Measurements from ENCODE around the gene TTC22.
A peak's percentile ranks its signal among the peaks of the same experiment; 100 is the strongest.

The TTC22 gene

DNA sequence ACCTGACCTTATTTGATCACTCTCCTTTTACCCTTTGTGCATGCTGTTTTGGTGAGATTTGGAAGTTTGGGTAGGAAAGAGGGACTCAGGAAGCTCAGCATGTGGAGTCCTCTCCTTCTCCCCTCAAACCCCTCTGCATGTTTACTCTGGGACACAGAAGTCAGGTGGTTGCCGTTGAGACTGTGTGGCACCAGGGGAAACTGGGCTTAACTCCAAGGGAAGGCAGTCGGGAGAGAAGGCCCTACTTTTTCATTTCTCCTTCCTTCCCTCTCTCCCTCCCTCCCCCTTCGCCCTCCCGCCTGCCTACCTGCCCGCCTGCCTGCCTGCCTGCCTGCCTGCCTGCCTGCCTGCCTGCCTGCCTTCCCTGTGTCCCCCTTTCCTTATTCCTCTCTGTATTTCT lies 34.8 kb upstream of the TTC22 start:
- H3K4me3 ChIP-seq (ENCODE audit: low read depth, low read length) = no peak overlapping the region
- WGBS (ENCODE audit: extremely low coverage, insufficient coverage, insufficient read length) = no CpG with 5 or more reads among the region's 5 CpGs

DNA sequence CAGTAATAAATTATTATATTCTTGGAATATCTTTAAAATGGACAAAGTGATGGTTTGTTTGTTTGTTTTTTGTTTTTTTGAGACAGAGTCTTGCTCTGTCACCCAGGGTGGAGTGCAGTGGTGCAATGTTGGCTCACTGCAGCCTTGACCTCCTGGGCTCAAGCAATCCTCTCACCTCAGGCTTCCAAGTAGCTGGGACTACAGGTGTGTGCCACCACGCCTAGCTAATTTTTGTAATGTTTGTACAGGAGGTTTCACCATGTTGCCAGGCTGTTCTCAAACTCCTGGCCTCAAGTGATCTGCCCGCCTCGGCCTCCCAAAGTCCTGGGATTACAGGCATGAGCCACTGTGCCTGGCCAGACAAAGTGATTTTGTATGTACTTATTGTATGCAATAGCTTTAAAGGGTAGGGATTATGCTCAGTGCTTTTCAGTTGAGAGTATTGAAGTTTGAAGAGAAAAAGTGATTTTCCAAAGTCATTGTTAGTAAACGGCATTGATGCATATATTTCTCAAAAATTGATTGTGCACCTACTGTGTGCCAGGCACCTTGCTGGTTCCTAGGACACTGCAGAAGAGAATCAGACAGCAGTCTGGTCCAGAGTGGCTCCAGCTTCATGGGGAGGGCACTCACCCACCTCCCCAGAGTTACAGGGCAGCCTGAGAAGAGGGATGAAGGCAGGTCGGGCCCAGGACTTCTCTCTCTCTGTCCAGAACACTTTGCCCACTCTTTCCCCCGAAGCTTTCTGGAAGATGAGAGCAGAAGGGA lies 34.2 kb upstream of the TTC22 start:
- Histone ChIP-seq H4K12ac (ENCODE audit: low read depth, low read length) (no peak overlapping the region), H4K8ac (ENCODE audit: low read depth, low read length) (no peak overlapping the region), H3K79me1 (ENCODE audit: low read length) (no peaks in the 10 kb centered on the region), H3K9me3 (ENCODE audit: insufficient read depth, low read depth, low read length) (peaks cover 2% of the 10 kb centered on the region), H2BK120ac (ENCODE audit: insufficient read depth, low read length, poor library complexity) (no peak overlapping the region), H2BK12ac (ENCODE audit: low read length) (no peak overlapping the region), H3K4ac (ENCODE audit: low read depth, low read length) (no peak overlapping the region), H3K4me1 (ENCODE audit: control insufficient read depth in 1 of 2, insufficient read depth in 2 of 2, low read length in 2 of 2) (no peaks in the 10 kb centered on the region), H3K4me2 (ENCODE audit: low read length) (no peak overlapping the region), H2AK5ac (ENCODE audit: low read length) (no peak overlapping the region), H3K79me2 (ENCODE audit: control insufficient read depth, insufficient read depth, low read length, poor library complexity) (no peaks in the 10 kb centered on the region), H3K9ac (ENCODE audit: low read length) (no peak overlapping the region), H3K27me3 (ENCODE audit: insufficient read depth, low read length) (no peaks in the 10 kb centered on the region), H3K18ac (ENCODE audit: low read length) (no peak overlapping the region), H3K14ac (ENCODE audit: low read length) (no peak overlapping the region), H2AFZ (ENCODE audit: insufficient read depth, low read length, poor library complexity) (no peak overlapping the region), H2BK5ac (ENCODE audit: low read depth, low read length, poor library complexity) (no peak overlapping the region), H4K91ac (ENCODE audit: low read depth, low read length) (no peak overlapping the region), H3K23ac (ENCODE audit: low read length) (no peak overlapping the region), H3K36me3 (ENCODE audit: control insufficient read depth in 1 of 2, insufficient read depth in 2 of 2, low read length in 2 of 2) (no peaks in the 10 kb centered on the region), H3K4me3 (ENCODE audit: low read depth, low read length) (no peak overlapping the region), H3K27ac (ENCODE audit: low read depth, low read length) (no peak overlapping the region)
- no peak for DNase-seq
- WGBS (ENCODE audit: extremely low coverage, insufficient coverage, insufficient read length) = no CpG with 5 or more reads among the region's 6 CpGs

More for the DNA sequence above, 34.8 kb upstream of the TTC22 start:
- Histone ChIP-seq H3K9me3 (ENCODE audit: insufficient read depth, low read depth, low read length) (peaks cover 2% of the 10 kb centered on the region), H3K27me3 (ENCODE audit: insufficient read depth, low read length) (no peaks in the 10 kb centered on the region), H3K27ac (ENCODE audit: low read depth, low read length) (no peak overlapping the region), H2BK120ac (ENCODE audit: insufficient read depth, low read length, poor library complexity) (no peak overlapping the region), H3K79me1 (ENCODE audit: low read length) (no peaks in the 10 kb centered on the region), H3K14ac (ENCODE audit: low read length) (no peak overlapping the region), H3K36me3 (ENCODE audit: control insufficient read depth in 1 of 2, insufficient read depth in 2 of 2, low read length in 2 of 2) (no peaks in the 10 kb centered on the region), H2BK5ac (ENCODE audit: low read depth, low read length, poor library complexity) (no peak overlapping the region), H3K4ac (ENCODE audit: low read depth, low read length) (no peak overlapping the region), H3K23ac (ENCODE audit: low read length) (no peak overlapping the region), H3K18ac (ENCODE audit: low read length) (no peak overlapping the region), H4K91ac (ENCODE audit: low read depth, low read length) (no peak overlapping the region), H3K9ac (ENCODE audit: low read length) (no peak overlapping the region), H2AFZ (ENCODE audit: insufficient read depth, low read length, poor library complexity) (no peak overlapping the region), H2AK5ac (ENCODE audit: low read length) (no peak overlapping the region), H4K8ac (ENCODE audit: low read depth, low read length) (no peak overlapping the region), H3K4me1 (ENCODE audit: control insufficient read depth in 1 of 2, insufficient read depth in 2 of 2, low read length in 2 of 2) (no peaks in the 10 kb centered on the region), H3K79me2 (ENCODE audit: control insufficient read depth, insufficient read depth, low read length, poor library complexity) (no peaks in the 10 kb centered on the region), H2BK12ac (ENCODE audit: low read length) (no peak overlapping the region), H3K4me2 (ENCODE audit: low read length) (no peak overlapping the region), H4K12ac (ENCODE audit: low read depth, low read length) (no peak overlapping the region)
- no peak for DNase-seq

DNA sequence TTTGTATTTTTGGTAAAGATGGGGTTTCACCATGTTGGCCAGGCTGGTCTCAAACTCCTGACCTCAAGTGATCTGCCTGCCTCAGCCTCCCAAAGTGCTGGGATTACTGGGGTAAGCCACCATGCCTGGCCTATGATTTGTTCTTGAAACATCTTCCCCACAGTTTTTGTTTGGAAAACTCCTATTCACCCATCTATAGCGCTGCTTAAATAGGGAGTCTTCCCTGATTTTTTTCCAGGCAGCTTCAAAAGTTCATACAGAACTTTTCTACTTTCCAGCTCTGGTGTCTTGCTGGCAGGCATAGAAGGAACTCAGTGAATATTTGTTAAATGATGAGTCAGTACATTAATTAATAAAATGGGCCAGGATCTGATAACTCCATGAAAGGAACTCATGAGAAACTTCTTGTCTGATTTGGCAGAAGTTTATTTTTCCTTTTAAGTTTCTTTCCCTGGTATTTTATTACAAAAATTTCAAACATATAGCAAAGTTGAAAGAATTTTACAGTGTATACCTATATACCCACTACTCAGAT lies 33.0 kb upstream of the TTC22 start:
- DNase-seq = no peak
- H3K79me1 ChIP-seq (ENCODE audit: low read length) = no peaks in the 10 kb centered on the region
- H2BK12ac ChIP-seq (ENCODE audit: low read length) = no peak overlapping the region
- WGBS (ENCODE audit: extremely low coverage, insufficient coverage, insufficient read length) = no CpG with 5 or more reads among the region's 1 CpG
- no peak overlapping the region for H4K12ac ChIP-seq (ENCODE audit: low read depth, low read length)
- H4K91ac ChIP-seq (ENCODE audit: low read depth, low read length) = no peak overlapping the region
- H3K4me2 ChIP-seq (ENCODE audit: low read length) = no peak overlapping the region
- no peak overlapping the region for H4K8ac ChIP-seq (ENCODE audit: low read depth, low read length)
- H2AFZ ChIP-seq (ENCODE audit: insufficient read depth, low read length, poor library complexity) = no peak overlapping the region
- H3K27me3 ChIP-seq (ENCODE audit: insufficient read depth, low read length) = no peaks in the 10 kb centered on the region
- no peak overlapping the region for H3K14ac ChIP-seq (ENCODE audit: low read length)
- no peak overlapping the region for H2BK120ac ChIP-seq (ENCODE audit: insufficient read depth, low read length, poor library complexity)
- no peak overlapping the region for H3K4me3 ChIP-seq (ENCODE audit: low read depth, low read length)
- no peaks in the 10 kb centered on the region for H3K4me1 ChIP-seq (ENCODE audit: control insufficient read depth in 1 of 2, insufficient read depth in 2 of 2, low read length in 2 of 2)
- no peak overlapping the region for H3K27ac ChIP-seq (ENCODE audit: low read depth, low read length)
- H3K23ac ChIP-seq (ENCODE audit: low read length) = no peak overlapping the region
- peaks cover 2% of the 10 kb centered on the region for H3K9me3 ChIP-seq (ENCODE audit: insufficient read depth, low read depth, low read length)
- H3K4ac ChIP-seq (ENCODE audit: low read depth, low read length) = no peak overlapping the region
- H3K9ac ChIP-seq (ENCODE audit: low read length) = no peak overlapping the region
- no peaks in the 10 kb centered on the region for H3K36me3 ChIP-seq (ENCODE audit: control insufficient read depth in 1 of 2, insufficient read depth in 2 of 2, low read length in 2 of 2)
- no peaks in the 10 kb centered on the region for H3K79me2 ChIP-seq (ENCODE audit: control insufficient read depth, insufficient read depth, low read length, poor library complexity)
- H2BK5ac ChIP-seq (ENCODE audit: low read depth, low read length, poor library complexity) = no peak overlapping the region
- H2AK5ac ChIP-seq (ENCODE audit: low read length) = no peak overlapping the region
- H3K18ac ChIP-seq (ENCODE audit: low read length) = no peak overlapping the region

DNA sequence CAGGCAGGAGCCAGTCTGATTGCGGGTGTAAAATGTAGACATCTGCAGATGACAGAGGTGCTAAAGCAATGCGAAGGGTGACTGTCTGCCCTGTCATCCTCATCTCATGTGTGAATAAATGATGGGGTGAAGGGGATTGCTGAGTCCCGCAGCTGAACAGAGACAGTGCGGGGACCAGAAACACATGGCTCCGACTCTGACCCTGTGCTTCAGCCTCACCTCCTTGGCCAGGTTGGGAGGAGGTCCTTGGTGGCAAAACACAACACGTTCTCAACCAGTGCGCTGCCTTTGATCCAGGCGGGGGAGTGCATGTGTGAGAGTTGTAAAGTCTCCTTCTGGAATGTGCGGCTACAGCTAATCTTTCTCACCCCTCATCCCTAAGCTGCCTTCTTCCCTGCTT lies 32.0 kb upstream of the TTC22 start:
- no peak overlapping the region for H3K4ac ChIP-seq (ENCODE audit: low read depth, low read length)
- no peak overlapping the region for H4K8ac ChIP-seq (ENCODE audit: low read depth, low read length)
- no peak overlapping the region for H4K12ac ChIP-seq (ENCODE audit: low read depth, low read length)
- H2AK5ac ChIP-seq (ENCODE audit: low read length) = no peak overlapping the region
- H3K18ac ChIP-seq (ENCODE audit: low read length) = no peak overlapping the region
- H3K79me1 ChIP-seq (ENCODE audit: low read length) = no peaks in the 10 kb centered on the region
- no peak overlapping the region for H2BK120ac ChIP-seq (ENCODE audit: insufficient read depth, low read length, poor library complexity)
- no peak overlapping the region for H3K27ac ChIP-seq (ENCODE audit: low read depth, low read length)
- H3K23ac ChIP-seq (ENCODE audit: low read length) = no peak overlapping the region
- no peak overlapping the region for H2BK5ac ChIP-seq (ENCODE audit: low read depth, low read length, poor library complexity)
- no CpG with 5 or more reads among the region's 9 CpGs for WGBS (ENCODE audit: extremely low coverage, insufficient coverage, insufficient read length)
- no peak for DNase-seq
- H3K9me3 ChIP-seq (ENCODE audit: insufficient read depth, low read depth, low read length) = peaks cover 5% of the 10 kb centered on the region
- H3K27me3 ChIP-seq (ENCODE audit: insufficient read depth, low read length) = no peaks in the 10 kb centered on the region
- H3K36me3 ChIP-seq (ENCODE audit: control insufficient read depth in 1 of 2, insufficient read depth in 2 of 2, low read length in 2 of 2) = no peaks in the 10 kb centered on the region
- no peak overlapping the region for H2BK12ac ChIP-seq (ENCODE audit: low read length)
- no peak overlapping the region for H3K14ac ChIP-seq (ENCODE audit: low read length)
- no peak overlapping the region for H4K91ac ChIP-seq (ENCODE audit: low read depth, low read length)
- no peak overlapping the region for H3K9ac ChIP-seq (ENCODE audit: low read length)
- no peaks in the 10 kb centered on the region for H3K79me2 ChIP-seq (ENCODE audit: control insufficient read depth, insufficient read depth, low read length, poor library complexity)
- H2AFZ ChIP-seq (ENCODE audit: insufficient read depth, low read length, poor library complexity) = peak overlapping the region; percentile 81
- H3K4me2 ChIP-seq (ENCODE audit: low read length) = no peak overlapping the region
- no peaks in the 10 kb centered on the region for H3K4me1 ChIP-seq (ENCODE audit: control insufficient read depth in 1 of 2, insufficient read depth in 2 of 2, low read length in 2 of 2)
- no peak overlapping the region for H3K4me3 ChIP-seq (ENCODE audit: low read depth, low read length)
